Activated CD8-positive, alpha-beta T cell treated with anti-CD3 and anti-CD28 coated beads, Interleukin-2, amount 10 ng/mL, durations not matched to agents 7 days and 5 days (primary cell): ENCODE data around the gene HIPK2. TPM values are rescaled to one million over a fixed set of nuclear protein-coding genes. Genes with fewer than 3 reads are reported as not detected.

ENCODE experiments used
- ATAC-seq: fragments of 150-1000 bp; cut with Tn5 transposase; one replicate; pipeline ENCODE4 v1.10.0; 2021; ENCODE audit warnings: moderate library complexity
- CTCF ChIA-PET: fragments of 350-600 bp; sonication (Branson Sonifier 250); formaldehyde crosslinking; loops from one replicate; lab custom pipeline; 2021; ENCODE audit warnings: antibody characterized with exemption; lab: Charles Lee
- POLR2A ChIA-PET: fragments of 350-600 bp; sonication (Branson Sonifier 250); formaldehyde crosslinking; loops from one replicate; lab custom pipeline; 2021; ENCODE audit warnings: antibody characterized with exemption; lab: Charles Lee
- DNase-seq: peaks from one replicate; pipeline ENCODE4 v3.0.0-alpha.2; 2020
- H3K27ac Mint-ChIP-seq: one replicate; pipeline ENCODE4 v1.8.0; 2021; ENCODE audit warnings: mild to moderate bottlenecking, mixed read lengths
- H3K27me3 Mint-ChIP-seq: one replicate; pipeline ENCODE4 v1.8.0; 2021; ENCODE audit warnings: low read depth, mixed read lengths
- H3K36me3 Mint-ChIP-seq: one replicate; pipeline ENCODE4 v1.8.0; 2021; ENCODE audit warnings: low read depth, mixed read lengths
- H3K4me1 Mint-ChIP-seq: one replicate; pipeline ENCODE4 v1.8.0; 2021; ENCODE audit warnings: low read depth, mixed read lengths
- H3K4me3 Mint-ChIP-seq: one replicate; pipeline ENCODE4 v1.8.0; 2021; ENCODE audit warnings: mild to moderate bottlenecking, mixed read lengths
- H3K9me3 Mint-ChIP-seq: one replicate; pipeline ENCODE4 v1.8.0; 2022; ENCODE audit warnings: mixed read lengths; ENCODE audit not compliant: insufficient read depth
- total RNA-seq, 2 experiments: library from RNA; stranded (reverse); gene quantifications; one replicate each; pipeline ENCODE4 v1.2.3, GENCODE V29; 2021

Gene HIPK2
- total RNA-seq, 2 experiments from 2014 or later: 17.0 to 17.2 TPM

- H3K4me3 Mint-ChIP-seq: no peak overlapping the region
- peaks cover 8% of the 10 kb centered on the region for H3K27me3 Mint-ChIP-seq
- ChIA-PET POLR2A (interaction anchor here (1.1 kb wide), 1 partner anchor 325 kb away, joined by 4 read pairs; the partner anchor contains the start of gene KLRG2), CTCF (no interaction called here)
- H3K9me3 Mint-ChIP-seq: peaks cover 7% of the 10 kb centered on the region
- no peak for ATAC-seq
- no peak overlapping the region for H3K27ac Mint-ChIP-seq
- DNase-seq: no peak
- H3K4me1 Mint-ChIP-seq: peaks cover 15% of the 10 kb centered on the region
- no peaks in the 10 kb centered on the region for H3K36me3 Mint-ChIP-seq
Observed at GRCh38 chr7:139808846-139809442, 31.1 kb upstream of the HIPK2 start.

GRCh38 chr7:139808427-139808826 is 30.6 kb upstream of the HIPK2 start:
- ATAC-seq: no peak
- peaks cover 7% of the 10 kb centered on the region for H3K9me3 Mint-ChIP-seq
- ChIA-PET POLR2A (interaction anchor here (1.1 kb wide), 1 partner anchor 325 kb away, joined by 4 read pairs; the partner anchor contains the start of gene KLRG2), CTCF (interaction anchor here (0.7 kb wide), 1 partner anchor 163 kb away, joined by 3 read pairs; no protein-coding TSS in a partner anchor)
- H3K4me1 Mint-ChIP-seq: peaks cover 10% of the 10 kb centered on the region
- no peaks in the 10 kb centered on the region for H3K36me3 Mint-ChIP-seq
- H3K27ac Mint-ChIP-seq: no peak overlapping the region
- H3K4me3 Mint-ChIP-seq: no peak overlapping the region
- H3K27me3 Mint-ChIP-seq: peaks cover 8% of the 10 kb centered on the region
- DNase-seq: no peak

- H3K4me3 Mint-ChIP-seq: no peak overlapping the region
- peaks cover 13% of the 10 kb centered on the region for H3K9me3 Mint-ChIP-seq
- H3K4me1 Mint-ChIP-seq: peaks cover 5% of the 10 kb centered on the region
- no peak for DNase-seq
- no peak for ATAC-seq
- no peaks in the 10 kb centered on the region for H3K36me3 Mint-ChIP-seq
- ChIA-PET POLR2A (interaction anchor here (0.6 kb wide), 2 partner anchors 85 to 165 kb away, joined by 3 to 4 read pairs; no protein-coding TSS in a partner anchor), CTCF (no interaction called here)
- H3K27ac Mint-ChIP-seq: no peak overlapping the region
- peaks cover 11% of the 10 kb centered on the region for H3K27me3 Mint-ChIP-seq
Observed at GRCh38 chr7:139807009-139807408, 29.2 kb upstream of the HIPK2 start.

GRCh38 chr7:139804571-139804970 is 26.8 kb upstream of the HIPK2 start:
- no peaks in the 10 kb centered on the region for H3K36me3 Mint-ChIP-seq
- no peak for DNase-seq
- ATAC-seq: no peak
- H3K27ac Mint-ChIP-seq: no peak overlapping the region
- CTCF ChIA-PET: no interaction called here
- H3K27me3 Mint-ChIP-seq: peaks cover 9% of the 10 kb centered on the region
- H3K4me3 Mint-ChIP-seq: no peak overlapping the region
- H3K4me1 Mint-ChIP-seq: no peaks in the 10 kb centered on the region
- POLR2A ChIA-PET: no interaction called here
- peaks cover 13% of the 10 kb centered on the region for H3K9me3 Mint-ChIP-seq

- DNase-seq (no peak), ATAC-seq (no peak)
- H3K36me3 Mint-ChIP-seq: peaks cover 2% of the 10 kb centered on the region
- H3K9me3 Mint-ChIP-seq: peaks cover 11% of the 10 kb centered on the region
- H3K27me3 Mint-ChIP-seq: peaks cover 6% of the 10 kb centered on the region
- CTCF ChIA-PET: interaction anchor here (1.3 kb wide), 1 partner anchor 198 kb away, joined by 4 read pairs; no protein-coding TSS in a partner anchor
- no peak overlapping the region for H3K4me3 Mint-ChIP-seq
- POLR2A ChIA-PET: no interaction called here
- H3K4me1 Mint-ChIP-seq: peaks cover 5% of the 10 kb centered on the region
- H3K27ac Mint-ChIP-seq: no peak overlapping the region
Observed at GRCh38 chr7:139799586-139799985, 21.8 kb upstream of the HIPK2 start.

GRCh38 chr7:139798892-139799291 is 21.1 kb upstream of the HIPK2 start:
- H3K9me3 Mint-ChIP-seq: peaks cover 6% of the 10 kb centered on the region
- peaks cover 6% of the 10 kb centered on the region for H3K27me3 Mint-ChIP-seq
- peaks cover 2% of the 10 kb centered on the region for H3K36me3 Mint-ChIP-seq
- POLR2A ChIA-PET: no interaction called here
- no peak for ATAC-seq
- no peak for DNase-seq
- H3K4me1 Mint-ChIP-seq: peaks cover 5% of the 10 kb centered on the region
- CTCF ChIA-PET: interaction anchor here (1.3 kb wide), 1 partner anchor 197 kb away, joined by 4 read pairs; no protein-coding TSS in a partner anchor
- no peak overlapping the region for H3K27ac Mint-ChIP-seq
- no peak overlapping the region for H3K4me3 Mint-ChIP-seq

- Mint-ChIP-seq H3K4me1 (peaks cover 5% of the 10 kb centered on the region), H3K36me3 (peaks cover 2% of the 10 kb centered on the region), H3K9me3 (peaks cover 8% of the 10 kb centered on the region), H3K4me3 (no peak overlapping the region), H3K27ac (no peak overlapping the region), H3K27me3 (peaks cover 6% of the 10 kb centered on the region)
- ChIA-PET POLR2A (no interaction called here), CTCF (no interaction called here)
- no peak for ATAC-seq
- no peak for DNase-seq
Observed at GRCh38 chr7:139798221-139798620, 20.4 kb upstream of the HIPK2 start.

GRCh38 chr7:139797607-139798006 is 19.8 kb upstream of the HIPK2 start:
- peaks cover 4% of the 10 kb centered on the region for H3K27me3 Mint-ChIP-seq
- peaks cover 2% of the 10 kb centered on the region for H3K36me3 Mint-ChIP-seq
- no peak for DNase-seq
- peaks cover 5% of the 10 kb centered on the region for H3K4me1 Mint-ChIP-seq
- no peak overlapping the region for H3K27ac Mint-ChIP-seq
- H3K9me3 Mint-ChIP-seq: peaks cover 2% of the 10 kb centered on the region
- H3K4me3 Mint-ChIP-seq: no peak overlapping the region
- CTCF ChIA-PET: no interaction called here
- no peak for ATAC-seq
- POLR2A ChIA-PET: no interaction called here

- ATAC-seq: no peak
- Mint-ChIP-seq H3K27me3 (no peaks in the 10 kb centered on the region), H3K27ac (no peak overlapping the region), H3K4me3 (no peak overlapping the region), H3K9me3 (peaks cover 2% of the 10 kb centered on the region), H3K36me3 (peaks cover 2% of the 10 kb centered on the region), H3K4me1 (no peaks in the 10 kb centered on the region)
- DNase-seq: no peak
- POLR2A ChIA-PET: no interaction called here
- CTCF ChIA-PET: no interaction called here
Observed at GRCh38 chr7:139791316-139791715, 13.5 kb upstream of the HIPK2 start.

GRCh38 chr7:139784648-139785047 is 6.8 kb upstream of the HIPK2 start:
- Mint-ChIP-seq H3K27me3 (peaks cover 9% of the 10 kb centered on the region), H3K9me3 (no peaks in the 10 kb centered on the region), H3K4me3 (no peak overlapping the region), H3K4me1 (no peaks in the 10 kb centered on the region), H3K36me3 (no peaks in the 10 kb centered on the region), H3K27ac (no peak overlapping the region)
- ChIA-PET CTCF (interaction anchor here (0.7 to 5.4 kb wide), 5 partner anchors 11 to 183 kb away, joined by 3 to 24 read pairs (median 5); no protein-coding TSS in a partner anchor), POLR2A (no interaction called here)
- ATAC-seq (no peak), DNase-seq (no peak)

- peaks cover 16% of the 10 kb centered on the region for H3K27me3 Mint-ChIP-seq
- H3K4me1 Mint-ChIP-seq: peaks cover 2% of the 10 kb centered on the region
- POLR2A ChIA-PET: interaction anchor here (0.6 kb wide), 1 partner anchor 15 kb away, joined by 3 read pairs; no protein-coding TSS in a partner anchor
- CTCF ChIA-PET: interaction anchor here (0.7 to 5.4 kb wide), 5 partner anchors 12 to 284 kb away, joined by 3 to 24 read pairs (median 5); no protein-coding TSS in a partner anchor
- no peaks in the 10 kb centered on the region for H3K9me3 Mint-ChIP-seq
- DNase-seq (no peak), ATAC-seq (no peak)
- H3K27ac Mint-ChIP-seq: no peak overlapping the region
- H3K4me3 Mint-ChIP-seq: no peak overlapping the region
- no peaks in the 10 kb centered on the region for H3K36me3 Mint-ChIP-seq
Observed at GRCh38 chr7:139783647-139784385, 6.0 kb upstream of the HIPK2 start.

- Mint-ChIP-seq H3K4me3 (no peak overlapping the region), H3K9me3 (no peaks in the 10 kb centered on the region), H3K27me3 (peaks cover 16% of the 10 kb centered on the region), H3K27ac (no peak overlapping the region), H3K4me1 (peaks cover 5% of the 10 kb centered on the region), H3K36me3 (no peaks in the 10 kb centered on the region)
- no peak for DNase-seq
- POLR2A ChIA-PET: interaction anchor here (0.6 kb wide), 1 partner anchor 14 kb away, joined by 3 read pairs; no protein-coding TSS in a partner anchor
- CTCF ChIA-PET: interaction anchor here (5.4 kb wide), 1 partner anchor 137 kb away, joined by 24 read pairs; no protein-coding TSS in a partner anchor
- no peak for ATAC-seq
Observed at GRCh38 chr7:139782932-139783331, 5.1 kb upstream of the HIPK2 start.
